Smooth muscle cell (in vitro differentiated cells): ENCODE measurements around the gene ZNF749. TPM values are rescaled to one million over a fixed set of nuclear protein-coding genes. Genes with fewer than 3 reads are reported as not detected.

Experiments used
- DNase-seq: peaks from one replicate; lab custom pipeline; 2025; ENCODE audit not compliant: unreplicated experiment; lab: John Stamatoyannopoulos, UW
- H2AFZ ChIP-seq: fragments of 200-600 bp; sonication (generic); 2 replicates; pipeline ENCODE4 v1.6.0; 2016; ENCODE audit warnings: antibody characterized with exemption, low read depth, mild to moderate bottlenecking
- H3F3A ChIP-seq: fragments of 200-600 bp; sonication (generic); 2 replicates; pipeline ENCODE4 v1.6.0; 2017; ENCODE audit warnings: antibody characterized with exemption, low read depth
- H3K27ac ChIP-seq: fragments of 200-600 bp; sonication (generic); 2 replicates; pipeline ENCODE4 v1.5.1; 2016; ENCODE audit warnings: low read depth, mild to moderate bottlenecking
- H3K27me3 ChIP-seq: fragments of 200-600 bp; sonication (generic); 2 replicates; pipeline ENCODE4 v1.6.1; 2016; ENCODE audit warnings: low read depth, mild to moderate bottlenecking
- H3K36me3 ChIP-seq: fragments of 200-600 bp; sonication (generic); 2 replicates; pipeline ENCODE4 v1.5.1; 2016; ENCODE audit warnings: low read depth
- H3K4me1 ChIP-seq: fragments of 200-600 bp; sonication (generic); 2 replicates; pipeline ENCODE4 v1.5.1; 2016; ENCODE audit warnings: low read depth
- H3K4me2 ChIP-seq: fragments of 200-600 bp; sonication (generic); 2 replicates; pipeline ENCODE4 v1.6.0; 2016; ENCODE audit warnings: mild to moderate bottlenecking
- H3K4me3 ChIP-seq: fragments of 200-600 bp; sonication (generic); 2 replicates; pipeline ENCODE4 v1.5.1; 2016; ENCODE audit warnings: mild to moderate bottlenecking
- H3K79me2 ChIP-seq: fragments of 200-600 bp; sonication (generic); 2 replicates; pipeline ENCODE4 v1.6.0; 2016; ENCODE audit warnings: low read depth, mild to moderate bottlenecking
- H3K9ac ChIP-seq: fragments of 200-600 bp; sonication (generic); 2 replicates; pipeline ENCODE4 v1.6.0; 2016; ENCODE audit warnings: low read depth
- H3K9me3 ChIP-seq: fragments of 200-600 bp; sonication (generic); replicated peaks from 2 replicates; pipeline ENCODE4 v1.5.1; 2016; ENCODE audit warnings: low read depth
- H4K20me1 ChIP-seq: fragments of 200-600 bp; sonication (generic); 2 replicates; pipeline ENCODE4 v1.6.0; 2016; ENCODE audit warnings: low read depth
- WGBS: methylation state at CpG from one replicate; pipeline ENCODE4 v1.1.7; 2016; ENCODE audit warnings: low lambda C conversion rate; 5-methylcytosine and 5-hydroxymethylcytosine counted together
- polyA plus RNA-seq: library from polyadenylated mRNA; unstranded; fragments of >200 nt; fragmentation: Nextera tagmentation; extraction: Ambion mirVana; gene quantifications from 2 replicates; pipeline ENCODE4 v1.2.1, GENCODE V29; 2016
- total RNA-seq: library from RNA; depleted of rRNA; stranded (reverse); fragments of >200 nt; gene quantifications from 2 replicates; pipeline ENCODE4 v1.2.3, GENCODE V29; 2014
- TF ChIP-seq, protein P1 (sequence below): fragments of 200-600 bp; sonication (generic); IDR thresholded peaks from 2 replicates; pipeline ENCODE4 v1.5.1; 2017; ENCODE audit warnings: borderline replicate concordance, mild to moderate bottlenecking, antibody characterized with exemption; ENCODE audit not compliant: insufficient read depth, poor library complexity, severe bottlenecking

The ZNF749 gene
- total and polyA plus RNA-seq, 2 experiments from 2014 or later, result 1.6 to 9.4 TPM

DNA sequence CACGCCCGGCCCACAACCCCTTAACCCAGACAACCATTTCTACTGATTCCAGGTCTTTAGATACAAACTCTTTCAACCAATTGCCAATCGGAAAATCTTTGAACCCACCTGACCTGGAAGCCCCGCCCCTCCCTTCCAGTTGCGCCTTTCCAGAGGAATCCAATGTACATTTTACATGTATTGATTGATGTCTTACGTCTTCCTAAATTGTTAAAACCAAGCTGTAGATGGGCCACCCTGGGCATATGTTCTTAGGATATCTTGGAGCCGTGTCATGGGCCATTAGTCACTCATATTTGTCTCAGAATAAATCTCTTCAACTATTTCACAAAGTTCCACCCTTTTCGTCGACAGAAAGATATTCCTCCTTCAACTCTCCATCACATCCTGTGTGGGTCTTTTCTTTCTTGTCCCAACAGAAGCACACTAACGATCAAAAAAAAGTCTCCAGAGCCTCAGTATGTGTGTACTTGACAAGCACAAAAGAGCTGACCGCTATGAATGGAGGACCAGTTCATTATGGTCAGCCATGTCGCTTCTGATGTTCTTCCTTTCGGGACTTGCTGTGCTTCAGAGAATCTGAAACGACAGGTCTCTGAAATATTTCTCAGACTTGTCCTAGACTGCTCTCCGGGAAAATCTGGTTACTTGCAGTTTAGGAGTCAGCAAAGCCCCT lies 601 bp upstream of the ZNF749 start:
- no peaks in the 10 kb centered on the region for H3K36me3 ChIP-seq
- TF ChIP-seq, protein P1, sequence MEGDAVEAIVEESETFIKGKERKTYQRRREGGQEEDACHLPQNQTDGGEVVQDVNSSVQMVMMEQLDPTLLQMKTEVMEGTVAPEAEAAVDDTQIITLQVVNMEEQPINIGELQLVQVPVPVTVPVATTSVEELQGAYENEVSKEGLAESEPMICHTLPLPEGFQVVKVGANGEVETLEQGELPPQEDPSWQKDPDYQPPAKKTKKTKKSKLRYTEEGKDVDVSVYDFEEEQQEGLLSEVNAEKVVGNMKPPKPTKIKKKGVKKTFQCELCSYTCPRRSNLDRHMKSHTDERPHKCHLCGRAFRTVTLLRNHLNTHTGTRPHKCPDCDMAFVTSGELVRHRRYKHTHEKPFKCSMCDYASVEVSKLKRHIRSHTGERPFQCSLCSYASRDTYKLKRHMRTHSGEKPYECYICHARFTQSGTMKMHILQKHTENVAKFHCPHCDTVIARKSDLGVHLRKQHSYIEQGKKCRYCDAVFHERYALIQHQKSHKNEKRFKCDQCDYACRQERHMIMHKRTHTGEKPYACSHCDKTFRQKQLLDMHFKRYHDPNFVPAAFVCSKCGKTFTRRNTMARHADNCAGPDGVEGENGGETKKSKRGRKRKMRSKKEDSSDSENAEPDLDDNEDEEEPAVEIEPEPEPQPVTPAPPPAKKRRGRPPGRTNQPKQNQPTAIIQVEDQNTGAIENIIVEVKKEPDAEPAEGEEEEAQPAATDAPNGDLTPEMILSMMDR, result no peak
- no peaks in the 10 kb centered on the region for H4K20me1 ChIP-seq
- H3K9ac ChIP-seq, result peak overlapping the region; percentile 42
- peak overlapping the region; percentile 70 for H3K27ac ChIP-seq
- peaks cover 8% of the 10 kb centered on the region for H3K4me1 ChIP-seq
- H3F3A ChIP-seq, result no peaks in the 10 kb centered on the region
- H3K4me2 ChIP-seq, result peak overlapping the region; percentile 85
- peak overlapping the region; percentile 79 for H2AFZ ChIP-seq
- peaks cover 41% of the 10 kb centered on the region for H3K79me2 ChIP-seq
- DNase-seq, result no peak
- no peaks in the 10 kb centered on the region for H3K27me3 ChIP-seq
- 39% methylated on average over 15 of the region's 15 CpGs for WGBS
- H3K4me3 ChIP-seq, result peak overlapping the region; percentile 64
- H3K9me3 ChIP-seq, result no peaks in the 10 kb centered on the region

DNA sequence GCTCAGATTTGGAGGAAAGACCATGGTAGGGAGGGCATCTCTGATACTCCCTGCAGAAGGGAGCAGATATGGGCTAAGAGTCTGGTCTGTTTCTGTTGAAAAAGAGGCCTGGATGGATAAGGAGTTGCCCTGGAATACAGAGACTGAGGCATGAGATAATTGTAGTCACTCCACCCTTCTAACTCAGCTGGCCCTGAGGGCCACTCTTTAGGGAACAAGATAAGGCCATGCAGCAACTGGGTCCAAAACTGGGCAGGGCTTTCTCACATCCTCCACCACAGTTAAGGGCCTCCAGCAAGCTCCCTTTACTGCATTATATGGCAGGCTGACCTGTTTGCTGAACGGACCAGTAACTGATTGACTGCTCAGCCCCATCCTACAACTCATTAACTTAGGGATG lies 1.3 kb downstream of the ZNF749 start:
- no peak overlapping the region for H2AFZ ChIP-seq
- no peak overlapping the region for H3K9ac ChIP-seq
- 81% methylated on average over 1 of the region's 1 CpG for WGBS
- TF ChIP-seq, protein P1, result no peak
- H3F3A ChIP-seq, result no peaks in the 10 kb centered on the region
- H3K36me3 ChIP-seq, result no peaks in the 10 kb centered on the region
- H3K9me3 ChIP-seq, result no peaks in the 10 kb centered on the region
- no peak for DNase-seq
- peaks cover 8% of the 10 kb centered on the region for H4K20me1 ChIP-seq
- no peaks in the 10 kb centered on the region for H3K27me3 ChIP-seq
- peak overlapping the region; percentile 64 for H3K4me3 ChIP-seq
- peaks cover 8% of the 10 kb centered on the region for H3K4me1 ChIP-seq
- H3K4me2 ChIP-seq, result peak overlapping the region; percentile 85
- H3K27ac ChIP-seq, result no peak overlapping the region
- peaks cover 54% of the 10 kb centered on the region for H3K79me2 ChIP-seq

DNA sequence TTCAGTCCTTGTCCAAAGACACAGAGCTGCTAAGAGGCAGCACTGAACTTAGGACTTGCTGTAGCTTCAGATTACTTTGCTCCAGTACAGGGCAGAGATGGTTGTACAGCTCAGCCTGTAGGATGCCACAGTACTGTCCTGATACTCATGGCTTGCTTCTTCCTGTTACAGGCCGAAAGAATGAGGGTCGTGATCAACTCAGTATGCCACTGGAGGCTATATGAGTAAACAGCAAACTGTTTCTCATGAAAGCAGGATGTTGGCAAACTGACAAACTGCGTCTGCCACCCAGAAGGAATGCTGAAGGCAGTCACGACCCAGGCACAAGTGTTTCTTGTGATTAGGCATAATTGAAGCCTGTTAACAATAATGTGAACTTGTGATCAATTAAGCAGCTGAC lies 2.8 kb downstream of the ZNF749 start:
- no peak overlapping the region for H3K4me3 ChIP-seq
- TF ChIP-seq, protein P1, result no peak
- H3K27me3 ChIP-seq, result no peaks in the 10 kb centered on the region
- peaks cover 8% of the 10 kb centered on the region for H3K4me1 ChIP-seq
- H4K20me1 ChIP-seq, result peaks cover 14% of the 10 kb centered on the region
- no peaks in the 10 kb centered on the region for H3K9me3 ChIP-seq
- DNase-seq, result no peak
- no peaks in the 10 kb centered on the region for H3F3A ChIP-seq
- no peak overlapping the region for H2AFZ ChIP-seq
- H3K9ac ChIP-seq, result no peak overlapping the region
- no peak overlapping the region for H3K4me2 ChIP-seq
- H3K36me3 ChIP-seq, result no peaks in the 10 kb centered on the region
- WGBS, result 92% methylated on average over 4 of the region's 4 CpGs
- H3K27ac ChIP-seq, result no peak overlapping the region
- H3K79me2 ChIP-seq, result peaks cover 62% of the 10 kb centered on the region

DNA sequence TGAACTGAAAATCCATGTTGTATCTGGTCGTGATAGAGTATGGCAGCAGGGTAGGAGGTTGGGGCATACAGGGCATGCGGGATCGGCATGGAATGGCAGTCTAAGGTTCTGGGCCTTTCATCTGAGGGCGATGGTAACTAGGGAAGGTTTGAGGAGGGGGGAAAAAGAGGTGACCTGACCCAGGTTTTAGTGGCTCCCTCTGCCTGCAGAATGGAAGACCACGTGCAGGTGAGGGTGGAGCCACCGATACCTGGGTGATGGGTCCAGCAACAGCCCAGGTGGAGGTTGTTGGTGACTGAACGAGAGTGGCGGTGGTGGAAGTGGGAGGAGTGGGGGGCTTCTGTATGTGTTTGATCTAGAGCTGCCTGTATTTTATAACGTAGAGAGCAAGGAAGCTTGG lies 3.8 kb downstream of the ZNF749 start:
- Histone ChIP-seq H3K9ac (no peak overlapping the region), H3K27me3 (no peaks in the 10 kb centered on the region), H3K4me2 (no peak overlapping the region), H3K9me3 (no peaks in the 10 kb centered on the region), H4K20me1 (peaks cover 14% of the 10 kb centered on the region), H3K36me3 (no peaks in the 10 kb centered on the region), H3K4me1 (peaks cover 8% of the 10 kb centered on the region), H3K27ac (no peak overlapping the region), H2AFZ (no peak overlapping the region), H3K4me3 (no peak overlapping the region), H3K79me2 (peaks cover 62% of the 10 kb centered on the region), H3F3A (no peaks in the 10 kb centered on the region)
- no peak for DNase-seq
- WGBS, result 86% methylated on average over 9 of the region's 9 CpGs
- TF ChIP-seq, protein P1, result no peak
